H9 (cell line): Measurements from ENCODE around the gene AMER3. TPM values are rescaled to one million over a fixed set of nuclear protein-coding genes. Genes with fewer than 3 reads are reported as not detected.

Experiments used
- DNase-seq: peaks from one replicate; pipeline ENCODE4 v3.0.0-alpha.2; 2017
- H2AFZ ChIP-seq: one replicate; pipeline ENCODE4 v1.6.1; 2013; ENCODE audit warnings: mild to moderate bottlenecking, low read length, control low read depth, moderate library complexity
- H2AK5ac ChIP-seq: 2 replicates; pipeline ENCODE4 v1.6.1; 2013; ENCODE audit warnings: low read length, control low read depth, mixed read lengths; ENCODE audit not compliant: insufficient read length
- H2BK120ac ChIP-seq: one replicate; pipeline ENCODE4 v1.6.1; 2013; ENCODE audit warnings: low read depth, mild to moderate bottlenecking, low read length, control low read depth, inconsistent platforms; ENCODE audit not compliant: poor library complexity, severe bottlenecking
- H2BK12ac ChIP-seq: 2 replicates; pipeline ENCODE4 v1.6.1; 2013; ENCODE audit warnings: low read length, control low read depth, mixed read lengths, low read depth; ENCODE audit not compliant: insufficient read length
- H2BK15ac ChIP-seq: 2 replicates; pipeline ENCODE4 v1.6.1; 2013; ENCODE audit warnings: low read depth, low read length, control low read depth
- H2BK20ac ChIP-seq: one replicate; pipeline ENCODE4 v1.6.1; 2013; ENCODE audit warnings: low read depth, mild to moderate bottlenecking, low read length, control low read depth, inconsistent platforms; ENCODE audit not compliant: poor library complexity, severe bottlenecking
- H2BK5ac ChIP-seq: 2 replicates; pipeline ENCODE4 v1.6.1; 2013; ENCODE audit warnings: low read length, control low read depth, mixed read lengths; ENCODE audit not compliant: insufficient read length
- H3K14ac ChIP-seq: 2 replicates; pipeline ENCODE4 v1.6.1; 2013; ENCODE audit warnings: low read length, control low read depth; ENCODE audit not compliant: insufficient read depth
- H3K18ac ChIP-seq: 2 replicates; pipeline ENCODE4 v1.6.1; 2013; ENCODE audit warnings: low read depth, mild to moderate bottlenecking, mixed read lengths, low read length, control low read depth; ENCODE audit not compliant: insufficient read length
- H3K23ac ChIP-seq: 2 replicates; pipeline ENCODE4 v1.6.1; 2013; ENCODE audit warnings: low read length, control low read depth, mixed read lengths, low read depth; ENCODE audit not compliant: insufficient read length
- H3K23me2 ChIP-seq: 2 replicates; pipeline ENCODE4 v1.6.1; 2013; ENCODE audit warnings: low read depth, mild to moderate bottlenecking, mixed read lengths, low read length, control low read depth; ENCODE audit not compliant: insufficient read length, poor library complexity, severe bottlenecking
- H3K27ac ChIP-seq: 2 replicates; pipeline ENCODE4 v1.5.1; 2013; ENCODE audit warnings: low read length, control low read depth, mixed read lengths, low read depth; ENCODE audit not compliant: insufficient read length
- H3K27me3 ChIP-seq: 2 replicates; pipeline ENCODE4 v1.6.1; 2013; ENCODE audit warnings: low read length, control low read depth, inconsistent platforms; ENCODE audit not compliant: insufficient read depth
- H3K4ac ChIP-seq: 2 replicates; pipeline ENCODE4 v1.6.1; 2013; ENCODE audit warnings: low read depth, mild to moderate bottlenecking, control low read depth, inconsistent platforms, low read length, moderate library complexity
- H3K4me1 ChIP-seq: 2 replicates; pipeline ENCODE4 v1.6.1; 2013; ENCODE audit warnings: low read length, control low read depth, inconsistent platforms; ENCODE audit not compliant: insufficient read depth
- H3K4me2 ChIP-seq: 2 replicates; pipeline ENCODE4 v1.6.1; 2013; ENCODE audit warnings: low read length, control low read depth, mixed read lengths; ENCODE audit not compliant: insufficient read length, insufficient read depth
- H3K56ac ChIP-seq: 2 replicates; pipeline ENCODE4 v1.6.1; 2013; ENCODE audit warnings: low read depth, mild to moderate bottlenecking, mixed read lengths, low read length, control low read depth; ENCODE audit not compliant: insufficient read length
- H3K79me1 ChIP-seq: 2 replicates; pipeline ENCODE4 v1.6.1; 2013; ENCODE audit warnings: low read depth, mild to moderate bottlenecking, moderate library complexity, low read length, control low read depth, inconsistent platforms; ENCODE audit not compliant: insufficient read depth, poor library complexity, severe bottlenecking
- H3K79me2 ChIP-seq: 2 replicates; pipeline ENCODE4 v1.6.1; 2013; ENCODE audit warnings: low read length, control low read depth, inconsistent platforms; ENCODE audit not compliant: insufficient read depth
- H3K9ac ChIP-seq: 2 replicates; pipeline ENCODE4 v1.6.1; 2013; ENCODE audit warnings: low read length, control low read depth, mixed read lengths; ENCODE audit not compliant: insufficient read length; ENCODE audit errors: extremely low read depth
- H3K9me3 ChIP-seq: one replicate; pipeline ENCODE4 v1.6.1; 2013; ENCODE audit warnings: low read depth, low read length, inconsistent platforms; ENCODE audit not compliant: control insufficient read depth
- H3T11ph ChIP-seq: one replicate; pipeline ENCODE4 v1.6.1; 2013; ENCODE audit warnings: mild to moderate bottlenecking, low read length, control low read depth, inconsistent platforms
- H4K20me1 ChIP-seq: one replicate; pipeline ENCODE4 v1.6.1; 2013; ENCODE audit not compliant: control insufficient read depth, insufficient read length, insufficient read depth
- H4K5ac ChIP-seq: 2 replicates; pipeline ENCODE4 v1.6.1; 2013; ENCODE audit warnings: low read depth, mild to moderate bottlenecking, mixed read lengths, low read length, control low read depth; ENCODE audit not compliant: insufficient read length
- H4K8ac ChIP-seq: replicated peaks from 2 replicates; pipeline ENCODE4 v1.6.1; 2013; ENCODE audit warnings: low read length, control low read depth, mixed read lengths, low read depth; ENCODE audit not compliant: insufficient read length
- H4K91ac ChIP-seq: 2 replicates; pipeline ENCODE4 v1.6.1; 2013; ENCODE audit warnings: low read depth, mild to moderate bottlenecking, moderate library complexity, mixed read lengths, low read length, control low read depth; ENCODE audit not compliant: insufficient read length
- H3K27ac Mint-ChIP-seq, 3 experiments: 2 replicates in 2 of 3; 3 replicates in 1 of 3; pipeline ENCODE4 v1.8.0; 2020 to 2021; ENCODE audit warnings: mixed read lengths in 3 of 3, mild to moderate bottlenecking in 1 of 3, moderate library complexity in 1 of 3
- H3K27me3 Mint-ChIP-seq: 2 replicates; pipeline ENCODE4 v1.8.0; 2021; ENCODE audit warnings: low read depth, mild to moderate bottlenecking, moderate library complexity, mixed read lengths
- H3K36me3 Mint-ChIP-seq, 3 experiments: 2 replicates in 2 of 3; 3 replicates in 1 of 3; pipeline ENCODE4 v1.8.0; 2020 to 2021; ENCODE audit warnings: low read depth in 3 of 3, mixed read lengths in 3 of 3; ENCODE audit not compliant: insufficient read depth in 1 of 3
- H3K4me1 Mint-ChIP-seq, 2 experiments: 2 replicates each; pipeline ENCODE4 v1.8.0; 2020; ENCODE audit warnings: mixed read lengths in 2 of 2
- H3K4me3 Mint-ChIP-seq, 2 experiments: 2 replicates in 1 of 2; 3 replicates in 1 of 2; pipeline ENCODE4 v1.8.0; 2020 to 2021; ENCODE audit warnings: mild to moderate bottlenecking in 2 of 2, mixed read lengths in 2 of 2, moderate library complexity in 1 of 2
- H3K9me3 Mint-ChIP-seq, 2 experiments: 2 replicates in 1 of 2; 3 replicates in 1 of 2; pipeline ENCODE4 v1.8.0; 2020; ENCODE audit warnings: mild to moderate bottlenecking in 2 of 2, mixed read lengths in 2 of 2, moderate library complexity in 1 of 2
- WGBS: extraction: QIAGEN DNeasy Blood & Tissue Kit; methylation state at CpG from one replicate; pipeline ENCODE4 v1.1.7; 2013; ENCODE audit warnings: missing lambda C conversion rate, low lambda C conversion rate, mixed read lengths; ENCODE audit not compliant: insufficient read length; ENCODE audit errors: extremely low coverage; 5-methylcytosine and 5-hydroxymethylcytosine counted together
- total RNA-seq: library from RNA; stranded (reverse); gene quantifications from 2 replicates; pipeline ENCODE4 v1.2.1, GENCODE V29; 2021
- TF ChIP-seq, protein P1 (sequence below): fragments of 200-600 bp; sonication (generic); conservative IDR thresholded peaks from 3 replicates; pipeline ENCODE4 v1.8.0; 2021; ENCODE audit warnings: antibody characterized with exemption, mild to moderate bottlenecking

Gene AMER3
- total RNA-seq, 1 experiment from 2014 or later: 0.59 TPM

DNA sequence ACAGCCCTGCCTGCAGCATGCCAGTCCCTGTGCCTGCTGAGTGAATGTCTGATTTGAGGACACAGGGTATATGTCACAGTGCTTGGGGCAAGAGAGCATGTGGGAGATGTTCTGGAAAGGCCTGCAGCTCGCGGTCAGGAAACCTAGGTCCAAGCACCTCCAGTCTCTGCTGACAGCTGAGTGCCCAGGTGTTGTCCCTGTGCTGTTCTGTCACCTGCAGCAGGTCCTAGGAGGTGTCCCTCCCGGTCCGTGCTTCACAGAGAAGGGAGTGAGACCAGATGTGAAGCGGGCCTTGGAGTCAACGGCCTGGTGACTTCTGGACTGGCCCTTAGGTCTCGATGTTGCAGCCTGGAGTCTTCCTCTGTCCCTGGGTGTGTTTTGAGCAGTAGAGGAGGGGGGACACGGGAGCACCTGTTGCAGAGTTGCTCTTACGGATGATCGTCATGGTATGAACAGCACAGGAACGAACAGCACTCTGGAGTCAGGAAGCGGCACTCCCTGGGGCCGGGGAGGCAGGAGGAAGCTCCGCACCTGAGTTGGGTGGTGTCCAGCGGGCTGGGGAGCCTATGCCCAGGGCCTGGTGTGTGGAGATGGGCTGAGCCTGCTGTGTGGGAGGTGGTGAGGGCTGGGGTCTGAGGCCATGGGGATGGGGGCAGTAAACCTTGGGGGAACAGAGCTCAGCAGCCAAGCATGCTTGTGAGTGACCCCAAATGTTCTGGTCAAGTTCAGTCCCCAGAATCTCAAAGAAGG, 59.8 kb downstream of the AMER3 start:
- Histone ChIP-seq H4K91ac (no peak overlapping the region), H4K8ac (no peak overlapping the region), H2BK12ac (no peak overlapping the region), H3K18ac (no peak overlapping the region), H3K79me1 (no peaks in the 10 kb centered on the region), H3K9me3 (no peaks in the 10 kb centered on the region), H3K79me2 (no peaks in the 10 kb centered on the region), H4K20me1 (peaks cover 3% of the 10 kb centered on the region), H3K14ac (peak overlapping the region; percentile 48; the same call in 1 of the 2 replicates), H3K27ac (no peak overlapping the region), H3K23me2 (no peaks in the 10 kb centered on the region), H3K23ac (no peak overlapping the region), H2AFZ (no peak overlapping the region), H2BK5ac (no peak overlapping the region), H3K4me2 (no peak overlapping the region), H3K9ac (no peak overlapping the region), H3T11ph (no peak overlapping the region), H2BK120ac (no peak overlapping the region), H3K4me1 (peaks cover 2% of the 10 kb centered on the region; the same call in 1 of the 2 replicates), H3K4ac (no peak overlapping the region), H2BK20ac (no peak overlapping the region), H2AK5ac (no peak overlapping the region), H4K5ac (no peak overlapping the region), H3K56ac (no peak overlapping the region), H3K27me3 (no peaks in the 10 kb centered on the region), H2BK15ac (no peak overlapping the region)
- H3K27me3 Mint-ChIP-seq: no peaks in the 10 kb centered on the region; the same call in 1 of the 2 replicates
- peaks cover 0 to 3% of the 10 kb centered on the region in 2 experiments; a peak in 2 of 5 replicates for H3K9me3 Mint-ChIP-seq
- no CpG with 5 or more reads among the region's 15 CpGs for WGBS
- H3K27ac Mint-ChIP-seq: peak overlapping the region in 1 of 3 experiments; percentile 32; a peak in 2 of 7 replicates
- H3K36me3 Mint-ChIP-seq: no peaks in the 10 kb centered on the region
- peaks cover 8 to 13% of the 10 kb centered on the region in 2 experiments for H3K4me1 Mint-ChIP-seq
- TF ChIP-seq, protein P1, sequence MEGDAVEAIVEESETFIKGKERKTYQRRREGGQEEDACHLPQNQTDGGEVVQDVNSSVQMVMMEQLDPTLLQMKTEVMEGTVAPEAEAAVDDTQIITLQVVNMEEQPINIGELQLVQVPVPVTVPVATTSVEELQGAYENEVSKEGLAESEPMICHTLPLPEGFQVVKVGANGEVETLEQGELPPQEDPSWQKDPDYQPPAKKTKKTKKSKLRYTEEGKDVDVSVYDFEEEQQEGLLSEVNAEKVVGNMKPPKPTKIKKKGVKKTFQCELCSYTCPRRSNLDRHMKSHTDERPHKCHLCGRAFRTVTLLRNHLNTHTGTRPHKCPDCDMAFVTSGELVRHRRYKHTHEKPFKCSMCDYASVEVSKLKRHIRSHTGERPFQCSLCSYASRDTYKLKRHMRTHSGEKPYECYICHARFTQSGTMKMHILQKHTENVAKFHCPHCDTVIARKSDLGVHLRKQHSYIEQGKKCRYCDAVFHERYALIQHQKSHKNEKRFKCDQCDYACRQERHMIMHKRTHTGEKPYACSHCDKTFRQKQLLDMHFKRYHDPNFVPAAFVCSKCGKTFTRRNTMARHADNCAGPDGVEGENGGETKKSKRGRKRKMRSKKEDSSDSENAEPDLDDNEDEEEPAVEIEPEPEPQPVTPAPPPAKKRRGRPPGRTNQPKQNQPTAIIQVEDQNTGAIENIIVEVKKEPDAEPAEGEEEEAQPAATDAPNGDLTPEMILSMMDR: no peak
- H3K4me3 Mint-ChIP-seq: no peak overlapping the region
- no peak for DNase-seq

Other genes starting within 250 kb of the AMER3 start
- gene POTEI, start 246.2 kb upstream of the AMER3 start, total RNA-seq: 0.99 and 1.2 TPM in 2 replicates
- 0.48 TPM in 1 of 2 replicates, not detected in the other for gene CFC1B, start 234.3 kb upstream of the AMER3 start, total RNA-seq
- 0.22 TPM in 1 of 2 replicates, not detected in the other for gene CFC1, start 156.0 kb upstream of the AMER3 start, total RNA-seq
- gene POTEJ, start 144.1 kb upstream of the AMER3 start, total RNA-seq: not detected in 2 replicates
- not detected in 2 replicates for gene GPR148, start 26.5 kb upstream of the AMER3 start, total RNA-seq
- gene ARHGEF4, start 81.4 kb downstream of the AMER3 start, total RNA-seq: 12.5 and 12.6 TPM in 2 replicates